Calu3 (cell line): Measurements from ENCODE around the gene DCUN1D4. TPM values are rescaled to one million over a fixed set of nuclear protein-coding genes. Genes with fewer than 3 reads are reported as not detected.

Source experiments
- BruUV-seq: library from RNA; stranded (reverse); fragments of 400-500 nt; replicated peaks from 2 replicates; lab custom pipeline; 2021; lab: Mats Ljungman, UMichigan
- CTCF ChIA-PET: fragments of 300-600 bp; sonication (Branson Sonifier 250); formaldehyde crosslinking; loops from one replicate; lab custom pipeline; 2022; ENCODE audit warnings: antibody characterized with exemption; lab: Charles Lee
- DNase-seq: peaks from one replicate; pipeline ENCODE4 v3.0.0; 2022
- H3K27ac Mint-ChIP-seq: one replicate; pipeline ENCODE4 v1.8.0; 2022; ENCODE audit warnings: mixed read lengths; ENCODE audit not compliant: unreplicated experiment
- H3K27me3 Mint-ChIP-seq: one replicate; pipeline ENCODE4 v1.8.0; 2022; ENCODE audit warnings: mixed read lengths; ENCODE audit not compliant: unreplicated experiment
- H3K36me3 Mint-ChIP-seq: one replicate; pipeline ENCODE4 v1.8.0; 2022; ENCODE audit warnings: mild to moderate bottlenecking, moderate library complexity, mixed read lengths; ENCODE audit not compliant: insufficient read depth, unreplicated experiment
- H3K4me1 Mint-ChIP-seq: one replicate; pipeline ENCODE4 v1.8.0; 2022; ENCODE audit warnings: mild to moderate bottlenecking, low read depth, mixed read lengths; ENCODE audit not compliant: unreplicated experiment
- H3K4me3 Mint-ChIP-seq: one replicate; pipeline ENCODE4 v1.8.0; 2022; ENCODE audit warnings: mild to moderate bottlenecking, low read depth, moderate library complexity, mixed read lengths; ENCODE audit not compliant: unreplicated experiment
- H3K9me3 Mint-ChIP-seq: one replicate; pipeline ENCODE4 v1.8.0; 2022; ENCODE audit warnings: low read depth, mixed read lengths; ENCODE audit not compliant: unreplicated experiment
- CTCF ChIP-seq: fragments of 200-600 bp; IDR thresholded peaks from one replicate; pipeline ENCODE4 v1.8.0; 2022; ENCODE audit warnings: antibody characterized with exemption; ENCODE audit not compliant: unreplicated experiment
- intact Hi-C: fragments of 100-400 bp; cut with micrococcal nuclease; formaldehyde crosslinking; loops from one replicate; pipeline ENCODE4 v1.10.0; 2022; ENCODE audit not compliant: unreplicated experiment
- total RNA-seq: library from RNA; stranded (reverse); gene quantifications from 2 replicates; pipeline ENCODE4 v1.2.3, GENCODE V29; 2022

DCUN1D4 gene
- total RNA-seq, 1 experiment from 2014 or later, result 40.3 TPM

GRCh38 chr4:51943221-51943620 is 100.3 kb downstream of the DCUN1D4 start:
- intact Hi-C loops, result no loop called here
- Mint-ChIP-seq H3K27ac (no peak overlapping the region), H3K27me3 (no peaks in the 10 kb centered on the region), H3K36me3 (no peaks in the 10 kb centered on the region), H3K9me3 (no peaks in the 10 kb centered on the region), H3K4me1 (peaks cover 13% of the 10 kb centered on the region), H3K4me3 (no peak overlapping the region)
- BruUV-seq, result no TSS peak
- no peak for TF ChIP-seq CTCF
- CTCF ChIA-PET, result no interaction called here
- DNase-seq, result no peak

- Mint-ChIP-seq H3K27ac (no peak overlapping the region), H3K27me3 (no peaks in the 10 kb centered on the region), H3K9me3 (peaks cover 2% of the 10 kb centered on the region), H3K4me3 (no peak overlapping the region), H3K4me1 (no peaks in the 10 kb centered on the region), H3K36me3 (no peaks in the 10 kb centered on the region)
- no peak for DNase-seq
- intact Hi-C loops, result no loop called here
- TF ChIP-seq CTCF, result no peak
- CTCF ChIA-PET, result no interaction called here
- BruUV-seq, result no TSS peak
Measured at GRCh38 chr4:51958199-51958968, 115.4 kb downstream of the DCUN1D4 start.

- no peaks in the 10 kb centered on the region for H3K27me3 Mint-ChIP-seq
- TF ChIP-seq CTCF, result no peak
- H3K4me1 Mint-ChIP-seq, result no peaks in the 10 kb centered on the region
- intact Hi-C loops, result no loop called here
- DNase-seq, result no peak
- CTCF ChIA-PET, result no interaction called here
- H3K9me3 Mint-ChIP-seq, result no peaks in the 10 kb centered on the region
- no peak overlapping the region for H3K27ac Mint-ChIP-seq
- BruUV-seq, result no TSS peak
- H3K4me3 Mint-ChIP-seq, result no peak overlapping the region
- no peaks in the 10 kb centered on the region for H3K36me3 Mint-ChIP-seq
Measured at GRCh38 chr4:51960486-51960885, 117.5 kb downstream of the DCUN1D4 start.

- no peaks in the 10 kb centered on the region for H3K27me3 Mint-ChIP-seq
- no peak overlapping the region for H3K4me3 Mint-ChIP-seq
- CTCF ChIA-PET, result no interaction called here
- intact Hi-C loops, result no loop called here
- no peak for TF ChIP-seq CTCF
- H3K27ac Mint-ChIP-seq, result no peak overlapping the region
- DNase-seq, result no peak
- no peaks in the 10 kb centered on the region for H3K9me3 Mint-ChIP-seq
- no peaks in the 10 kb centered on the region for H3K4me1 Mint-ChIP-seq
- no peaks in the 10 kb centered on the region for H3K36me3 Mint-ChIP-seq
- BruUV-seq, result no TSS peak
Measured at GRCh38 chr4:51963841-51964517, 121.0 kb downstream of the DCUN1D4 start.
